ENCODE data around the gene FADS1.

The FADS1 gene

GRCh38 chr11:61815790-61816735 is 740 bp downstream of the FADS1 start:
- ChIA-PET CTCF (interaction anchor here (0.6 to 1.7 kb wide), 3 partner anchors 13 to 816 kb away, joined by 3 to 5 read pairs (median 3); no protein-coding TSS in a partner anchor), POLR2A (ENCODE audit: low non-redundant PET) (interaction anchor here (0.5 to 1.2 kb wide), 2 partner anchors 24 to 785 kb away, joined by 4 to 8 read pairs; partner anchors contain the start of gene TMEM258)
- DNase-seq (ENCODE audit: low spot score), result peak; percentile 82
- H3K27ac ChIP-seq, result peak overlapping the region; percentile 97
- no peak for TF ChIP-seq CTCF (conservative IDR thresholded peaks at IDR 0.05; ENCODE audit: low read depth)

- peak overlapping the region; percentile 97 for H3K27ac ChIP-seq
- peak; percentile 87 for DNase-seq (ENCODE audit: low spot score)
- ChIA-PET POLR2A (ENCODE audit: low non-redundant PET) (interaction anchor here (0.5 to 1.2 kb wide), 4 partner anchors 16 to 957 kb away, joined by 4 to 17 read pairs (median 6); partner anchors contain the start of gene TMEM258), CTCF (interaction anchor here (0.6 to 1.7 kb wide), 4 partner anchors 14 to 817 kb away, joined by 3 to 5 read pairs (median 4); no protein-coding TSS in a partner anchor)
- no peak for TF ChIP-seq CTCF (conservative IDR thresholded peaks at IDR 0.05; ENCODE audit: low read depth)
These were observed 1.6 kb downstream of the FADS1 start for GRCh38 chr11:61814958-61815789.

DNA sequence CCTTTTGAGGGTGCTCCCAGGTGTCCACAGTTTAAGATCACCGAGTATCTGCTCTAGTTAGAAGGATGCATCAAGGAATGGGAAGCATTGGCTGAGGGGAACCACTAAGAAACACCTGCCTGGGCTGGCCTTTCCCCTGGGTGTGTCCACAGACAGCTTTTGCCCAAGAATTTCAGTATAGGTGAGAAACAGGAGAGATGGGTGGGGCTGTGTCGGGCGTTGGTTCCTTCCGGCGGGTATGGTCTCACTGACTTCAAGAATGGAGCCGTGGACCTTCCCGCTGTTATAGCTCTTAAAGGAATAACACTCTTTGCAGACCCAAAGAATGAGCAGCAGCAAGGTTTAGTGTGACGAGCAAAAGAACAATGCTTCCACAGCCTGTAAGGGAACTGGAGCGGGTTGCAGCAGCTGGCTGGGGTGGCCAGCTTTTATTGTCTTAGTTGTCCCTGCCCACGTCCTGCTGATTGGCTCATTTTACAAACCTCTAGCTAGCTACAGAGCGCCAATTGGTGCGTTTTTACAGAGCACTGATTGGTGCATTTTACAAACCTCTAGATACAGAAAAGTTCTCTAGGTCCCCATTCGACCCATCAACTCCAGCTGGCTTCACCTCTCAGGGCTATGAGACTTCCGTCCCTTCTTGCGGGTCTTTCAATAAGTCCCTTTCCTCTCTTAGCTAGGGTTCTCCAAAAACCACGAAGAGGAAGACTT is 2.4 kb downstream of the FADS1 start:
- TF ChIP-seq CTCF (conservative IDR thresholded peaks at IDR 0.05; ENCODE audit: low read depth), result no peak
- POLR2A ChIA-PET (ENCODE audit: low non-redundant PET), result interaction anchor here (0.9 kb wide), 1 partner anchor 15 kb away, joined by 17 read pairs; no protein-coding TSS in a partner anchor
- peak overlapping the region; percentile 97 for H3K27ac ChIP-seq
- no peak for DNase-seq (ENCODE audit: low spot score)
- CTCF ChIA-PET, result interaction anchor here (1.2 to 1.7 kb wide), 3 partner anchors 15 to 84 kb away, joined by 3 to 5 read pairs (median 4); no protein-coding TSS in a partner anchor

DNA sequence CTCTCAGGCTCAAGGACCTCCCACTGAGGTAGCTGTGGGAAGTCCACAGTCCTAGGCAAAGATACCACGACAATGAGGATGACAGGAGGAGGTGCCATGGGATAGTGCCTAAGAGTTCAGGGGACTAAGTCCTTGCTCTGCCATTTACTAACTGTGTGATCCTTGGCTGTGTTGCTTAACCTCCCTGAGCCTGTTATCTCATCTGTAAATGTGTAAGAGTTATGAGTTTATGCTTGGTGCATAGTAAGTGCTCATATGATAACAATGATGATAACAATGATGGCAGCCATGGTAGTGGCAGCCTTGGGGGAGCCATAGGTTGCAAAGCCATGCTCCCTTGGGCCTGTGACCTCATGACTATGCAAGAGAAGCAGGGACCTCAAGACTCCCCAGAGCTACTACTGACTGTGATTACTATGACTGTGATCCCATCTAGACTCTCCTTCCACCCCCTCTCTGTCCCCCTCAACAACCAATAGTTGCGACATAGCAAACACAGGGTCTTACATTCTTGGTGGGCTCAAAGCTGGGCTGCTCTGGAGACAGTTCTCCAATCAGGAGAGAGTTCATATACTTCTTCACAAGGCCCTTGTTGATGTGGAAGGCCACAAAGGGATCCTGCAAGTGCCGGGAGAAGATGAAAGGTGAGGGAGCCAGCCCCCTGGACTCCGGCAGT is 3.9 kb downstream of the FADS1 start:
- H3K27ac ChIP-seq, result peak overlapping the region; percentile 97
- POLR2A ChIA-PET (ENCODE audit: low non-redundant PET), result no interaction called here
- TF ChIP-seq CTCF (conservative IDR thresholded peaks at IDR 0.05; ENCODE audit: low read depth), result no peak
- CTCF ChIA-PET, result no interaction called here
- no peak for DNase-seq (ENCODE audit: low spot score)

DNA sequence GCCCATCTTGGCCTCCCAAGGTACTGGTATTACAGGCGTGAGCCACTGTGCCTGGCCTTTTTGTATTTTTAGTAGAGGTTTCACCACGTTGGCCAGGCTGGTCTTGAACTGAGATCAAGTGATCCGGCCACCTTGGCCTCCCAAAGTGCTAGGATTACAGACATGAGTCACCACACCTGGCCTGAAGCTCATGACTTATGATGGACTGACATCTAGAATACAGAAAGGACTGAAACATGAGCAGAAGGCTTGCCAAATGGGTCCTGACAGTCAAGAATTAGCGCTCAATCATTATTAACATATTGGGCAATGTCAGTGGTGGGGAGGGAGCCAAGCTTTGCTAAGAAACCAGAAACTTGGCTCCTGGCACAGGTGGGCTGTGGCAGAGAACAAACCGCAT is 5.0 kb downstream of the FADS1 start:
- DNase-seq (ENCODE audit: low spot score), result no peak
- H3K27ac ChIP-seq, result peak overlapping the region; percentile 97
- POLR2A ChIA-PET (ENCODE audit: low non-redundant PET), result no interaction called here
- TF ChIP-seq CTCF (conservative IDR thresholded peaks at IDR 0.05; ENCODE audit: low read depth), result no peak
- CTCF ChIA-PET, result interaction anchor here (0.6 kb wide), 1 partner anchor 86 kb away, joined by 7 read pairs; no protein-coding TSS in a partner anchor
